Uterus (tissue), 2 donors: Measurements from ENCODE around the gene SGK1.

Experiments
- CTCF ChIP-seq, 4 experiments: fragments of 200-600 bp in 2 of 4; fragments of 450-650 bp in 2 of 4; sonication (generic) in 2 of 4; IDR thresholded peaks; one replicate each; pipeline ENCODE4 v1.5.1; 2016 to 2019; ENCODE audit warnings: antibody characterized with exemption in 4 of 4, mild to moderate bottlenecking in 2 of 4, moderate library complexity in 1 of 4
- POLR2A ChIP-seq, 2 donors: fragments of 450-650 bp; IDR thresholded peaks; one replicate each; pipeline ENCODE4 v1.6.1; 2016; ENCODE audit warnings: antibody characterized with exemption in 2 of 2, mild to moderate bottlenecking in 1 of 2, moderate library complexity in 1 of 2

- no peak for TF ChIP-seq CTCF (IDR thresholded peaks at IDR 0.05)
- no peak for TF ChIP-seq POLR2A (IDR thresholded peaks at IDR 0.05)
Measured at GRCh38 chr6:134221250-134221649, 96.7 kb downstream of the SGK1 start.
